Measurements from ENCODE around the gene PID1.
"Not testable (repeated sequence)": the region's sequence is repeated elsewhere in the genome, so short reads cannot be mapped to it uniquely, and the experiment has no call there.

Gene PID1

DNA sequence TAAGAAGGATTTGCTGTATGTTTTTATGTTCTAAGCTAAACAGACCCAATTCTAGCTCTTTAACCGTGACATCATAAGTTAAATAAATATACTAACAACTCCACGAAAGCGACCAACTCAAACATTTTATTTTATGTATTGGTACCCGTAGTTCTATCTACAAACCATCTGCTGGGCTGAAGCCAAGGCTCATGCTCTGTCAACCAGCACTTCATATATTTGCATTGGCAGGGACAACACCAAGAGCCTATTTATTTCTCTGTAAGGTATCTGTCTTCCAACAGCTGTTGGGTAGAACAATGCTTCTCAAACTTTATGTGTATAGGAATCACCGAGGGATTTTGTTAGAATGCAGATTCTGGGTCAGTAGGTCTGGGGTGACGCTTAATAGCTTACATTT lies 64.5 kb downstream of the PID1 start:
- DNase-seq, result no peak

DNA sequence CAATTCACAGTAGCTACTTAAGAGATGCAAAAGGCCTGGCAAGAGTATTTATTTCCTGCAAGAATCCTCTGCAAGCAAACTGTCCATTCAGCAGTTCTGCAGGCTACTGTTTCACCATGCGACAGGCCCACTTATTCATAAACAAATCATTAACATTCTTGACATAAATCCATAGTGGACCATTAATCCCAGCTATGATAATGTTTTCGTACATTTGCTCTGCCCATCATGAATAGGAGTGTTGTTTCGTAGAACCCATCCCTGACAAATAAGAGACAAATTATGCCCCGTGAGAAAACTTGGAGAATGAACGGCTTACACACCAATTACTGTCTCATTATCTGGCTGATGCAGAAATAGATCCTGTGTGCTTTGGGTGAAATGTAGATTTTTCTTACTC lies 65.4 kb downstream of the PID1 start:
- no peak for DNase-seq

DNA sequence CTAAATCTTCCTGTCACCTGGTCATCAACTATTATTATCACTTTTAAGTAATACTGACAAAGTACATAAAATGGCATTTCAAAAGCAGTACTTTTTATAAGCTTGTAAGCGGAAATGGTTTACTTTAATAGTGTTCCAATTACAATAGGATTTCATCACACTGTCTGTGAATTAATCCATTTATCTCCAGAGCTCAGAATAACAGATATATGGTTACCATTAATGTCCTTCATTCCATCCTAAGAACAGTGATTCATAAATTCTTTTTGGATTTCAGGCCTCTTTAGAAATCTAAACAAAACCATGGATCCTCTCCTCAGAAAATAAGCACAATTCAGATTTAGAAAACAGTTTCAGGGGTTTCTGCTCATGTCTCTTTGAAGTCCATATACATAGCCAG lies 68.4 kb downstream of the PID1 start:
- DNase-seq, result no peak

DNA sequence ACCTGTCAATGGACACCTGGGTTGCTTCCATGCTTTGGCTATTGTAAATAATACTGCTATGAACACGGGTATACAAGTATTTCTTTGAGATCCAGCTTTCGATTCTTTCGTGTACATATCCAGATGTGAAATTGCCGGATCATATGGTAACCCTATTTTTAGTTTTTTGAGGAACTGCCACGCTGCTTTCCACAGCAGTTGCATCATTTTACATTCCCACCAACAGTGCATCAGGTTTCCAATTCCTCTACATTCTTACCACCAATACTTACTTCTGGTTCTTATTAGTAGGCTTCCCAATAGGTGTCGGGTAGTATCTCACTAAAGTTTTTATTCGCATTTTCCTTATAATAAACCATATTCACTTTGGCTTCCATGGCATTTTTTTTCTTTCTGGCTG lies 69.6 kb downstream of the PID1 start:
- DNase-seq, result no peak

DNA sequence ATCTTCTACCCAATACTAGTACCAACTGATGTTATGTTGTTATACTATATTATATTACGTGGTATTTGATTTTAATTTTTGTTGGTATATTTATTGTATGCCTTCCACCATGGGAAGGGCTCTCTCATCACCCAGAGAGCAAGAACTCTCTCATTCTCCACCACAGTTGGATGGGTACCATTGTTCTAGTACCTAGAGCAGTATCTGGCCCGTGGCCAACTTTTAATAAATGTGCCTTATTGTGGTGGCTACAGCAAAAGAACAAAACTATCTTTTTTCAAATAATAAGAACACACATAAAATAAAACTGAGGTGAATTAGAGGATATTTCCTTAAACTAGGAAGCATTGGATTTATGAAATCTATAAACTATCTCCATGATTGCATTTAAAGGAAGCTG lies 71.8 kb downstream of the PID1 start:
- DNase-seq, result no peak

DNA sequence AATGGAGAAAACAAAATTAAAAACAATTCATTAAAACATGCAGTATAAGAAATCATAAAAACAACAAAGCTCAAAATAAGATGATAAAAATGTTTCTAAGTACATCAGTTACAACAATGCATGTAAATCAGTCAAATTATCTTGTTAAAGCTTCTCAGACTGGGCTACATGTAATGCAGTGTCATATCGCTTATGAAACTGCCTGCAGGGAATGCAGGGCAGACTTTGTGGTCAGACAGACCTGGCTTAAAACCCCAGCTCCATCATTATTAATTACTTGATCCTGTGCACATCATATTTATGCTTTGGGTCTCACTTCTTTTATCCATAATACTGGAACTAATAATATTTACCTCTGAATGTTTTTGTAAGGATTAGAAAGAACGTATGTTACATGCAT lies 74.6 kb downstream of the PID1 start:
- no peak for DNase-seq

DNA sequence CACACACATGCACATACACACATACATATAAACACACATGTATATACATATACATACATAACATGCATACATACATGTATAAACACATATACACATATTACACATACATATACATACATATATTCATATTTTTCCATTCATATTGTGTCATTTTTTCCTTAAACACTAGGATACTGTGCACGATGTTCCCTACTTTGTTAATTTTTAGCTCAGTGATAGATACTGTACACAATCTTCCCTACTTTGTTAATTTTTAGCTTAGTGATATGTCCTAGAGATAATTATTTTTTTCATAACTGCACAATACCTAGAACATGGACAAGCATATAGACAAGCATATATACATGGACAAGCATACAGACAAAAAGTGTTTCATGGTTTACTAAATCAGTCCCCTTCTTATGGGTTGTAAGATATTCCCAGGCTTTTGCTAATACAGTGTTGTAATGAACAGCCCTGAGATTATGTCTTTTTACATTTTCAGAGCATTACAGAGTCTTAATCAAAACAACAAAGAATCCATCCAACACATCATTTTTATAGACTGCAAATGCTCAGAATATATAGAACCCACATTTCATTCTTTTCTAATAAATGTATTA lies 75.6 kb downstream of the PID1 start:
- DNase-seq, result no peak

DNA sequence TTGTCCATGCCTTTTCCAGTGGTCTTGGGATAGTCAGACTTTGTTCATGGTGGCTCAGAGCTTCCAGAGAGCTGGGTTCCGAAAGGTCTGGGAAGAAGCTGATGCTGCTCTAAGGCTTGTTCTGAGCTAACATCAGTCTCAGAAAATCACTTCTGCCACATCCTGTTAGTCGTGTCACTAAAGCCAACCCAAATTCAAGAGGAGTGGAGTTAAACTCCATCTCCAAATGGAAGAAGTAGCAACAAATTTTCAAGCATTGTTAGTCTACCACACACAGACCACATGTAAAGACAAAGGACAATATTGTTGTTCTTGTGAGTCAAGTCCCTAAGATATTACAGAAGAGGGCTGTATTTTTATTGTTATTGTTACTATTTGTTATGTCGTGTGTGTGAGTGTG lies 77.8 kb downstream of the PID1 start:
- no peak for DNase-seq

DNA sequence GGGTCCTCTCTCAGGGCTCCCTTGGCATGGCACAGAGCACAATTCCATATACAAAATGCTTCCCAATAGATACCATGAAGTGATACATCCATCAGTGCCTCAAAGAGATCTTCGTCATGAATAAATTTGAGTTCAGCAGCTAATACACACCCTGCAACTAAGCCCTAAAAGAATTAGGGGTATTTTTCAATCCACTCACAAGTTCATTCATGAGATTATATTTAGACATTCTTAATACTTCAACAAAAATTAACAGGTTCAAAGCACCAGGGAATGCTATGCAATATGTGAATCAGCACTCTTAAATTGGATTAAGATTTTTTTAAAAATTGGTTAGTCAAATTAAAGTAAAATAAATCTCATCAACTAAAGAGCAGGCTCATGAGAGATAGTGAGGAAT lies 79.7 kb downstream of the PID1 start:
- DNase-seq, result no peak

DNA sequence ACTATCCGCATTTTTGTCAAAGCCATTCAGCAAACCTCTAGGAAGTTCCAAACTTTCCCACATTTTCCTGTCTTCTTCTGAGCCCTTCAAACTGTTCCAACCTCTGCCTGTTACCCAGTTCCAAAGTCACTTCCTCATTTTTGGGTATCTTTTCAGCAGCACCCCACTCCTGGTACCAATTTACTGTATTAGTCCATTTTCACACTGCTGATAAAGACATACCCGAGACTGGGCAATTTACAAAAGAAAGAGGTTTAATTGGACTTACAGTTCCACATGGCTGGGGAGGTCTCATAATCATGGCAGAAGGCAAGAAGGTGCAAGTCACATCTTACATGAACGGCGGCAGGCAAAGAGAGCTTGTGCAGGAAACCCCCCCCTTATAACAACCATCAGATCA lies 84.0 kb downstream of the PID1 start:
- not testable (repeated sequence) for DNase-seq

DNA sequence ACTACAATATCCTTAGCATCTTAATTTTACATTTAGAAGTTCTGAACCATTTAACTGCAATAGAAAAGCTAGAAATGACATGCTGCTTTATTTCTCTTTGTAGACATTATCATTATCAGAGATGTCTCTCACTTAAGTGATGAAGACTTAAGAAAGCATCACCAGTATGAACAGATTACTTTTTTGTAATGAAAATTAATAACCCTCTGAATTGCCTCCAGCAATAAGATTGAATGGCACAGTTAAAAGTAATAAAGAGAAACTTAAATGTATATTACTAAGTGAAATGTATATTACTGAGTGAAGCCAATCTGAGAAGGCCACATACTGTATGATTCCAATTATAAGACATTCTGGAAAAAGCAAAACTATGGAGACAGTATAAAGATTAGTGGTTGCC lies 89.4 kb downstream of the PID1 start:
- no peak for DNase-seq

DNA sequence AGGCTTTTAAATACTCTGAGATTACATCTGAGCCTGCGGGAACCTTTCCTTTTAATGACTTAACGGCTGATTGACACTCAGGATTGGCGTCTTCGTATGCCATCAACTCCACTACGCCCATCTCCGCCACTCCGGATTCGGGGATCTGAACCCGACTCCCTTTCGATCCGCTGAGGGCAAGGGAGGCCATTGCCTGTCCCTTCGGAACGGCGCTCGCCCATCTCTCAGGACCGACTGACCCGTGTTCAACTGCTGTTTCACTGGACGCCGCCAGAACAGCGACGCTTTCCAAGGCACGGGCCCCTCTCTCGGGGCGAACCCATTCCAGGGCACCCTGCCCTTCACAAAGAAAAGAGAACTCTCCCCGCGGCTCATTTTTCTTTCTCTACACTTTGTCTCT lies 90.4 kb downstream of the PID1 start:
- DNase-seq, result no peak

DNA sequence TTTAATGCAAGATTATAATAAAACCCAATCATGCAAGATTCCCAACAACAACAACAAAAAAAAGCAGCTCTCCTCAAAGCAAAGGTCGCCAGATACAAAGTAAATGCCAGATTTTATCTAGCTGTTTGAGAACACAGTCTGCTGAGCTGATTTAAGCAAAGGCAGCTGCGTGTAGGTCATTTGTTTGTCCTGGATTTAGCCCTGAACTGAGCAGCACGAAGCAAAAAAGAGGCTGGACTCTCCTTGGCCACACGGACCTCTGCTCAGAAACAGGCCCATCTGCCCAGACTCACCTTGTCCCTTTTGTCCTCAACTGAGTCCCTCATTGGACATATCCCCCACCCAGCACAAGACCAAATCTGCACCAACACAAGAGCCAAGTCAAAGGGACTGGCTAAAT lies 91.5 kb downstream of the PID1 start:
- no peak for DNase-seq

DNA sequence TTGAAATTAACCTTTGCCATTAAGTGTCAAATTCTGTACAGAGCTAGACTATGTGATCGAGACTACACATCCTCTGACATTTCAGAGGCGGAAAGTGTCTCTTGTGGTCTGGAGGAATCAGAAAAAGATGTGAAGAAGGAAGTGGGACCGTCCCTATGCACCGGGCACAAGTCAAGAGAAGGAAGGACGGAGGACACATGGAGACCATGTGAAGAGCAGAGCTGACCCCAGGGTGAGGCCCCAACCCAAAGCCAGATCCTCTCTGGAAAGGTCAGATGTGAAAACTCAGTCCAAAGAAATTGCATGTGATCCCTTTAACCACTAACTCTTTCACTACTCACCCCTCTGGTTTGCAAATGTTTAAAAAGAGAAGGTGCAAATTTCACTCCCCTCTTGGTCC lies 92.4 kb downstream of the PID1 start:
- no peak for DNase-seq

DNA sequence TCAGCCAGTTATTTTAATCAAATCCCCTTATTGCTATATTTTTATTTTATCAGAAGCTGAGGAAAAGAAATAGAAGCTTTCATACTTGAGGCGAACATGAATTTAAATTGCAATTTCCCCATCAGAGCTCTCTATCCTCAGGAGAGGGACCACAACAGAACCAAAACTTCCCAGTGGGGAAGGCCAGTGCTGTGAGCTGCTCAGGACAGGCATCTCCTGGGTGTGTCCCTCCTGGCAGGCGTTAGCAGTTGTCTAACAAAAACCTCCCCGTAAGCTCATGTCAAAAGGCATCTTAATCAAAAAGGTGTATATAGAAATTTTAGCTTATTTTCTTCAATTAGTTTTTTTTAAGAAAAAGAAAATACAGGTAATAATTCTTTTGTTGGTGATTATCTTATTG lies 93.0 kb downstream of the PID1 start:
- DNase-seq, result no peak

DNA sequence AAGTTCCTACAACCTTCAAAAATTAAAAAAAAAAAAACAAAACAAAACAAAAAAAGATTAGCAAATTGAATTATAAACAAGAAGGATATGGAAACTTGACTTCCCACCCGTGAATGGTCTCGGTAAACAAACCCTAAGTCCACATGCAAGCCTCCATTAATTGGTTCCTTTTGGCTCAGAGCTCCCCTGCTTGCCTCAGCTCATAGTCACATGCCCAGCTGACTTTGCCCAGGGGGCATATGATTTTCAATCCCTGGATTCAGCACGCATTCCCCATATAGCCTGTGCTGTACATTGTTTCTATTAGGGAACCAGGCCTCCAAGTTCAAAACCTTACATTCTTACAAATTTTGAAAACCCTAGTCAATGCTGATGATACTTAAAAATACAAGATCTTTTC lies 95.0 kb downstream of the PID1 start:
- no peak for DNase-seq

DNA sequence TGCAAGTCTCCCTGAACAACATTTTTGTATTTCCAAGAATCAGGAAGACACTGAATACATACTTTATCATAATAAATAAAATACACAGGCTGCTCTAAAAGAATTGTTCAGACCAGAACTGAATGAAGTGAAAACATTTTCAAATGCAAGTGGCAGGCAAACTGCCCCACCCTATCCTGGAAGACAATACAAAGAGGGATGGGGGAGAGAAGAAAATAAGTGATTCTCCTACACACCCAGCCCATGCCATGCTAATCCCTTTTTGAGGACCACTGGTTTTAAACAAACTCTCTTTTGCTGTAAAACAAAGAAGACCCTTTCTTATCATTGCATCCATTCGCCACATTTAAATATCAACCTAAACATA lies 95.6 kb downstream of the PID1 start:
- no peak for DNase-seq

DNA sequence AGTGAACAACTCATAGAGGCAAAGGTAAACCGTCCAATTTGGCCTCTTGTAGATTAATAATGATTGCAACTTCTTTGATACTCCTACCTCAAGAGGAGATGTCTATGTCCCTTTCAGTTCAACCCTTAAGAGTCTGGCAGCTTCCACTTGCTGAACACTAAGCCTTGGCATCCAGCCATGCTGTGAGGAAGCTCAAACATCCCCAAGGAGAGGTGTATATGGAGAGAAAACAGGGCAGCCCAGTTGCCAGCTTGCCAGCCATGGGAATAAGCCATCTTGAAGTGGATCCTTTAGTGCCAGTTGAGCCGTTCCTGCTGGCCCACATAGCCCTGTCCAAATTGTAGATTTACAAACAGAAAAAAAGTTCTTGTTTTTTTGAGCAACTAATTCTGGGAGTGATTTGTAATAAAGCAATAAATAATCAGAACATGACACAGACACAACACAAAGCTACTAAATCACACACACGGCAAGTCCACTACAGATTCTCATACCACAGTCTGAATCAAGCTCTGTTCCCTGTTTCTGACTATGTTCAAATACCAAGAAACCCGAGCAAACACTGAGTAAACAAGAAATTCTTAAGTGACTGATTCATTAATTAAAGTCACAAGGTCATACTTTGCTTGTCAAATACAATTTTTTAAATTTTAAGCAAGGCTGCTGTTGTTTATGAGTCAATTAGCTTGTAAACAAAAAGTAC lies 96.1 kb downstream of the PID1 start:
- no peak for DNase-seq

DNA sequence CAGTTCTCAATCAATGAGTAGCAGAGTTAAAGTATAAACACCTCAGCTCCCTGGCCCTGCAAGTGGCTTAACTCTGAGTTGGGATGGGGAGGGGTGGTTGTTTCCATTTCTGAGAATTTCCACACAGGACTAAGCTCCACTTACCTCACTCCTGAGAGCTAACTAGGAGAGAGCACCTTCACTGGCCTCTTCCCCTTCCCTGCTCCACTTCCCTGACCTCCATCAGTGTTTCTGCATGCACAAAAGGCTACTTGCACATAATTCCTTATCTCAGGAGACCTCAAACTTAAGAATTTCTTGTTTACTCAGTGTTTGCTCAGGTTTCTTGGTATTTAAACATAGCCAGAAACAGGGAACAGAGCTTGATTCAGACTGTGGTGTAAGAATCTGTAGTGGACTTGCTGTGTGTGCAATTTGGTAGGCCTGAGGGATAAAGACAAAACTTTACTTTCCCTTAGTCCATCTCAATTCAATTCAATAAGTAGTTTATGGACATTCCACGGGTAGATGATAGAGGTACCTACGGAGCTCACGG lies 97.2 kb downstream of the PID1 start:
- no peak for DNase-seq

DNA sequence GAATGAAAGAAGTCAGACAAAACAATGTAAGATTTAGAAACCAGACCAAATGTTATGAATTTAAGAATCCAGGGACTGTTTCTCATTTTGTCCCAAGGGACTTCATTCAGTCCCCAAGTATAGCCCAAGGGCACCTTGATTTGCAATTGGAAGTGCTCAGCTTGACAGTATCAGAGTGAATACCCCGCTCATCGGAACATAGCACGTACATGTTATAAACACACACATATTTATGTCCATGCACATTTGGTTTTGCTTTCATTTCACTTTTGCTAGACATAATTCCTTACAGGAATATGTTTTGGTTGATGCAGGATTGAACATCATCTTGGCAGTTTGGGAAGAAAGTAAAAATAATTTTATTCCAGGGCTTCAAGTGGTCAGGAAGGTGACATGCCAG lies 100.2 kb downstream of the PID1 start:
- DNase-seq, result no peak

DNA sequence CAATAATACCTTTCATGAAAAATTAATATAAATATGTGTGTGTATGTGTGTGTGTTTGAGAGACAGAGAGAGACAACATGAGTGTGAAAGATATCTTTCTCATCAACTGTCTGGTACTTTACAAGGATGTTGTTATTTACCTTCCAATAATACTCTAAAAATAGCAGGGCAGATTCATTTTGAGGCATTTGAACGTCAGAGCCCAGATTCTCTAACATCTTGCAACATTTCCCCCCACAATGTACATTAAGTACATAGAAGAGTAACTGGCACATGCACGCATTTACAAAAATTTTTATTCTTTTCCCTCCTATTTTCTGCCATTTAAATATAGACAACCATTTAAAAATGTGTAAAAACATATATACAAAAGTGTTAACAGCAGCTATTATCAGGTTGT lies 100.9 kb downstream of the PID1 start:
- no peak for DNase-seq

DNA sequence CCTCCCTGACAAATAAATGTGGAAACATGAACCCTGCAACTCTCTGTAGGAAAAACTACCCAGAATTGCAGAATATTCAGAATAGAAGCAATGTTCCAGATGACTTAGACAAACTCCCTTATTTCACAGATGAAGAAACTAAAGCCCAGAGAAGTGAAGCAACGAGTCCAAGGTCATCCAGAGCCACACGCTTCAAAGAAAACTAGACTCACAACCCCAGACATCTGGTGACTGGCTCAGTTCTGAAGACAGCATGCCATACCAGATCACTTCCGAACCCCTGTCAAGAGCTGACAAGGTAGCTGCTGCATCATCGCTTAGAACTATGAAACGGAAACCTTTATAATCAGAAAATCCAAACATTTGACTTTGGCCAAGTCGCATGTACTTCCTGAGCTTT lies 101.3 kb downstream of the PID1 start:
- no peak for DNase-seq

DNA sequence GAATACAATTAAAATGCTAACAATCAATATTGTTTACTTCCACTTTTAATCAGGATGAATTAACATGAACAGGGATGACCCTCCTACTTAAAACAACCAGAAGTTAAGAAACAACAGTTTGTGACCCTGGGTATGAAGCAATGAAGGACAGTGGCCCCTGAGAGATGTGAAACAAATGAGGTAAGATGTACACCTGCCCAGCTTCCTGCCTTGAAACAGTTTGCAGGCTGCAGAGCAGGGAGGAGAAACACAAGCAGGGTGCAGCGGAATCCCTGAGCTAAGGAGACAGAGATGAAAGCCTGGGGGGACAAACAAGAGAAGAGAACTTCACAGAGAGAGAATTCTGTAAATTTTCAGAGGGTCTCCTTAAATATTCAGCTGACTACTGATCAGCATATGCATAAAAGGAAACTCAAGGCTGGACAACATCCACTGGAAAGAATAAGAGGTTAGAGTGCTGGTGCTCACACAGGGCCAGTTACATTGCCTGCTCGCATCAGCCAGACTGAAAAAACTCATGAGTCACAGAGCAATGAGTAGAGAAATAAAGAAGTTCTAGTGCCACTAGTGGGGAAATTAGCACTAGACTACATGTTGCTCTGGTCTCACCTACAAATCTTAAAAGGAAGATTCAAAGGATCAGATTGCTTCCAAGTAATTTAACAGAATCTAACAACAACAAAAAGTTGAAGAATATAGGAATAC lies 106.4 kb downstream of the PID1 start:
- no peak for DNase-seq

DNA sequence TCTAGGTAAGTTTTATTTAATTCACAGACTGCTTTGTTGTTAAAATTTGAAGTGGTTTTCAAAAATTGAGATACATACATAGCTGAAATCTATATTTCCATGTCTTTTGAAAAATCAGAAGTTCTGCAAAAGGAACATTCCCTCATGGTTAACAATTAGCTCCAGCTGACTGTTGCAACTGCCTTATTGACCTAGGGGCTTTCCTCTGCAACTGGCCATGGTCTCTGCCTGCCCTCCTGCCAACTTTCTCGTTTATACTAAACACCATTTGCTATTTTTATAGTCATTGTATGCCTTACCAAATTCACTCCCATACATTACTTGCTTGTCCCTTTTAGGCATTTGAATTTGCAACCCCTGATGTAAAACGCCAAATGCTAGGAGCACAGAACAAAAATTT lies 107.2 kb downstream of the PID1 start:
- DNase-seq, result no peak

DNA sequence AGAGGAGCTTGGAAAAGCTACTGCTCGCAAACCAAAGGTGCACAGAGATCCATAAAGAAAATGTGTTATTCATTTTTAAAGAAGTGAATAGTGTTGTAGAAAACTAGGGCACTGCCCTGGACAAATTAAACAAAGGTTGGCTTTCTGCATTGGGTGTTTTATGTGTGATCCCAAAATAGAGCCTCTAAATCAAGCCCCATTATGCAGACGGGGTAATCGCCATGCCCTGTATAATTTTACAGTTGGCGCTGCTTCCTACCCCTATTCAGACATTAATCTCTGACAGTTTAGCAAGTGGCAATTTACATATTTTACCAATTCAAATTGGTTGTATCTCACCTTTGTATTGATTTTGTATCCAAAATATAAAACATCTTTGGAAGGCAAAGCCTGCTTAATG lies 109.1 kb downstream of the PID1 start:
- no peak for DNase-seq

All from activated CD4-positive, alpha-beta T cell treated with anti-CD3 and anti-CD28 coated beads, Interleukin-2, Interleukin-6, amounts not matched to agents 100 ng/mL and 50 ng/mL, durations not matched to agents 16 hours and 8 hours (primary cell).